Measurements from ENCODE around the gene CHRNA5. TPM values are rescaled to one million over a fixed set of nuclear protein-coding genes. Genes with fewer than 3 reads are reported as not detected.

Gene CHRNA5
- total and polyA plus RNA-seq, 7 donors: 0.92 to 3.8 (median 1.8) TPM

DNA sequence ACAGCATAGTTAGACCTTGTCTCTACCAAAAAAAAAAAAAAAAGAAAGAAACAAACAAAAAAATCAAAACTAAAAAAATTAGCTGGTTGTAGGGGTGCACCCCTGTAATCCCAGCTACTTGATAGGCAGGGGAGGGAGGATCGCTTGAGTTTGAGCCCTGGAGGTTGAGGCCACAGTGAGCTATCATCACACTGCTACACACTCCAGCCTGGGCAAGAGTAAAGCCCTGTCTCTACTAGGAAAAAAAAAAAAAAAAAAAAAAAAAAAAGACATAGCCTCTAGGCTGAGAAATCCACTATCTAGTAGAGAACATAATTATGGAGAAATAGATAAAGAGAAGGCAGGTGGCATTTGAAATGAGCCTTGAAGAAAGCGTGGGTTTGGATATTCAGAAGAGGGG is 2.2 kb upstream of the CHRNA5 start:
- Histone ChIP-seq H3K4me1 (peaks cover 0 to 18% (median 10%) of the 10 kb centered on the region in 4 donors), H3K27me3 (no peaks in the 10 kb centered on the region), H3K36me3 (no peaks in the 10 kb centered on the region), H3K9me3 (no peaks in the 10 kb centered on the region), H3K27ac (no peak overlapping the region), H3K4me3 (no peak overlapping the region)
- TF ChIP-seq POLR2AphosphoS5 (IDR thresholded peaks at IDR 0.05): no peak
- TF ChIP-seq POLR2A (IDR thresholded peaks at IDR 0.05): no peak
- TF ChIP-seq, protein P1, sequence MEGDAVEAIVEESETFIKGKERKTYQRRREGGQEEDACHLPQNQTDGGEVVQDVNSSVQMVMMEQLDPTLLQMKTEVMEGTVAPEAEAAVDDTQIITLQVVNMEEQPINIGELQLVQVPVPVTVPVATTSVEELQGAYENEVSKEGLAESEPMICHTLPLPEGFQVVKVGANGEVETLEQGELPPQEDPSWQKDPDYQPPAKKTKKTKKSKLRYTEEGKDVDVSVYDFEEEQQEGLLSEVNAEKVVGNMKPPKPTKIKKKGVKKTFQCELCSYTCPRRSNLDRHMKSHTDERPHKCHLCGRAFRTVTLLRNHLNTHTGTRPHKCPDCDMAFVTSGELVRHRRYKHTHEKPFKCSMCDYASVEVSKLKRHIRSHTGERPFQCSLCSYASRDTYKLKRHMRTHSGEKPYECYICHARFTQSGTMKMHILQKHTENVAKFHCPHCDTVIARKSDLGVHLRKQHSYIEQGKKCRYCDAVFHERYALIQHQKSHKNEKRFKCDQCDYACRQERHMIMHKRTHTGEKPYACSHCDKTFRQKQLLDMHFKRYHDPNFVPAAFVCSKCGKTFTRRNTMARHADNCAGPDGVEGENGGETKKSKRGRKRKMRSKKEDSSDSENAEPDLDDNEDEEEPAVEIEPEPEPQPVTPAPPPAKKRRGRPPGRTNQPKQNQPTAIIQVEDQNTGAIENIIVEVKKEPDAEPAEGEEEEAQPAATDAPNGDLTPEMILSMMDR (IDR thresholded peaks at IDR 0.05): no peak
- TF ChIP-seq EP300 (IDR thresholded peaks at IDR 0.05): no peak
- DNase-seq: no peak
- intact Hi-C loops (cut with DNase I): loop anchor here (10.0 kb wide), 1 partner anchor 128 kb away; the partner anchor contains the start of gene IREB2
- WGBS, 2 donors: 90 to 94% methylated on average over 2 of the region's 2 CpGs

DNA sequence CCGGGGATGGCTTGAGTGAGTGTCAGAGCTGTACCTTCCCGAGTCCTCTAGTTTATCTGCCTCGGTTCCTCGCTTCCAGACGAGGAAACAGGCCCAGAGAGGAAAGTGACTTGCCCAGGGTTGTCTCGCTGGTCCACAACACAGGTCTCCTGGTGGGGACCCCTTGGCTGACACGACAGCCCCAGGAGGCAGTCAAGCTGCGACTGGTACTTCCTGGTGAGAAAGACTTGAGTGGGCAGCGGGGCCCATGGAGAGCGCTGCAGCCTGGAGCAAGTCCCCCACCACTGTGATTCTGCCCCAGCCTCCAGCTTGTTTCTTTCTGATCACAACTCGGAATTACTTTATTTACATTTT is 600 bp upstream of the CHRNA5 start:
- Histone ChIP-seq H3K9me3 (no peaks in the 10 kb centered on the region), H3K4me1 (peaks cover 0 to 18% (median 10%) of the 10 kb centered on the region in 4 donors), H3K4me3 (peak overlapping the region in 3 of 4 donors; percentile 49 to 61 (median 59)), H3K27me3 (no peaks in the 10 kb centered on the region), H3K36me3 (no peaks in the 10 kb centered on the region), H3K27ac (peak overlapping the region; percentile 62 to 82 (median 80))
- TF ChIP-seq EP300 (IDR thresholded peaks at IDR 0.05): no peak
- intact Hi-C loops (cut with DNase I): loop anchor here (2.0 to 10.0 kb wide), 2 partner anchors 24 to 130 kb away; partner anchors contain the start of genes IREB2 and PSMA4
- WGBS, 2 donors: 49 to 66% methylated on average over 11 of the region's 11 CpGs
- DNase-seq: no peak

DNA sequence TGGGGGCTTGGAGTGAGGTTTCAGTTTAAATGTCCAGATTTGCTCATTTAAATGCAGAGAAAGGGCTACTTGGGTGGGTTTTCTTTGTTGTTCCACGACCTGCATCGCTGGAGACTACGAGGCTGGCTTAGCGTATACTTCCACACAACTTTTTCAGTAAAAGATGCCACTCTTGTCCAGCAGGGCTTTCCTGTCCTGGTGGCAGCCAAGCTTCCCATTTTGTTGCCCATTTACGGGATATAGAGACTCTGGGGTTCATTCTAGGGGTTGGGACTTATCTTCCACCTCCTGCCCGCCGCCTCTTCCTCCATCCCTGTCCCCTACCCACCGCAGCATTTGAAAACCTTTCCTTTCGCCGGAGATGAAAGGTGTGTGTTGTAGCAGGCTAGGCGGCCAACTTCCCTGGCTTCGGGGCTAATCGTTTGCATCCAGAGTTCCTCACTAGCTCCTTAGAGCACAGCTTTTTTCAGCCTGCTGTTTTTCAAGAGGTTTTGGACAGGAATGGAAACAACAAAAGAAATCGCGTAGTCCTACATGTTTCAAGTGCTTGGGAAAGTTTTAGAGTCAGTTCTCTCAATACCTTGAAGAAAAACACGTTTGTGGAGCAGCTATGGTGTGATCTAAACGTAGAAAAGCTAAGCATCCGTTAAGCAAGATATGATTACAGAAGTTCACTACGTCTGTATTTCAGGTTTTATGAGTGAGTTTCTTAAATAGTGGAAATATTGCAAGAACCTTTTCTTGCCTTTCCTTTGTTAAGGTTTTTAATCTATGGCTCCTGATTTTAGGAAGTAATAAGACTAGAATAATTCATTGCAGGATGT is 843 bp downstream of the CHRNA5 start:
- Histone ChIP-seq H3K27me3 (no peaks in the 10 kb centered on the region), H3K4me1 (peaks cover 0 to 18% (median 10%) of the 10 kb centered on the region in 4 donors), H3K9me3 (no peaks in the 10 kb centered on the region), H3K4me3 (peak overlapping the region; percentile 42 to 61 (median 54)), H3K27ac (peak overlapping the region; percentile 62 to 82 (median 80)), H3K36me3 (no peaks in the 10 kb centered on the region)
- TF ChIP-seq EP300 (IDR thresholded peaks at IDR 0.05) (no peak), POLR2A (IDR thresholded peaks at IDR 0.05) (no peak), POLR2AphosphoS5 (IDR thresholded peaks at IDR 0.05) (no peak)
- TF ChIP-seq, protein P1 (IDR thresholded peaks at IDR 0.05): peak in 1 of 4 experiments; percentile 33
- WGBS, 2 donors: 1 to 3% methylated on average over 19 of the region's 19 CpGs
- no peak for DNase-seq
- intact Hi-C loops (cut with DNase I): loop anchor here (2.0 to 10.0 kb wide), 2 partner anchors 25 to 131 kb away; partner anchors contain the start of genes IREB2 and PSMA4

DNA sequence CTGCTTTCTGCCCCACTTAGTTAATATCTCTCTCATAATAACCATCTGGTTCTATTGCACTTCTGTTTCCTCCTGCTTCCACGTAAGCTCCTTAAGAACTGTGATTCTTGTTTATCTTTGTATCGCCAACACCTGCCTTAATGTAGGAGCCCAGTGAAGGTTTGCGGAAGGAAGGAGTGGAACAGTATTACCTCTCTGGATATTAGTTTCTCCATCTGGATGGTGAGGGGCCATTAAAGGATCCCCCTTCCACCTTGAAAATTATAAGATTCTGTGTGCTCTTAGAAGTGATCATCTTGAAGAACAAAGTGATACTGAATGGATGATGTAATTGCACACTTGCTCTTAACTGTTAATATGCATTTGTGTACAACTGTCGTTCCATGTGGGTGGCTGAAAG is 2.2 kb downstream of the CHRNA5 start:
- no peak for DNase-seq
- intact Hi-C loops (cut with DNase I): loop anchor here (10.0 kb wide), 1 partner anchor 133 kb away; the partner anchor contains the start of gene IREB2
- no peak overlapping the region for H3K4me3 ChIP-seq
- H3K27ac ChIP-seq: no peak overlapping the region
- WGBS, 2 donors: 39 to 63% methylated on average over 4 of the region's 4 CpGs
- H3K4me1 ChIP-seq: peaks cover 0 to 18% (median 10%) of the 10 kb centered on the region in 4 donors
- no peaks in the 10 kb centered on the region for H3K9me3 ChIP-seq
- TF ChIP-seq EP300 (IDR thresholded peaks at IDR 0.05) (no peak), POLR2AphosphoS5 (IDR thresholded peaks at IDR 0.05) (no peak), POLR2A (IDR thresholded peaks at IDR 0.05) (no peak)
- TF ChIP-seq, protein P1 (IDR thresholded peaks at IDR 0.05): no peak
- H3K36me3 ChIP-seq: no peaks in the 10 kb centered on the region
- no peaks in the 10 kb centered on the region for H3K27me3 ChIP-seq

DNA sequence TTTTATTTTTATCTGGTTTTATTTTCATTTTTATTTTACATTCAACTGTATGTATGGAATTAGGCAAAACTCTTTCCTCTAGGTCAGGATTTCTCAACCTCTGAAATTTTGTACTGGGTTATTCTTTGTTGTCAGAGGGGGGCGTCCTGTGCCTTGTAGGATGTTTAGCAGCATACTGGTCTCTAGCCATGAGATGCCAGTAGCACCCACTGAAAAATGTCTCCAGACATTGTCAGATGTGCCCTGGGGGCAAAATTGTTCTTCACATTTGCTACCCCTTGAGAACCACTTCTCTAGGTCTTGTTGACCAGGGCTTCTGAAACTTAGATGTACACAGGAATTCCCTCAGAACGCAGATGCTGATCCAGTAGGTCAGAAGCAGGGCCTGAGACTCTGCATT is 5.4 kb downstream of the CHRNA5 start:
- H3K4me1 ChIP-seq: peaks cover 0 to 10% (median 5%) of the 10 kb centered on the region in 4 donors
- H3K27ac ChIP-seq: no peak overlapping the region
- H3K4me3 ChIP-seq: no peak overlapping the region
- intact Hi-C loops (cut with DNase I): no loop called here
- TF ChIP-seq POLR2A (IDR thresholded peaks at IDR 0.05) (no peak), POLR2AphosphoS5 (IDR thresholded peaks at IDR 0.05) (no peak), EP300 (IDR thresholded peaks at IDR 0.05) (no peak)
- TF ChIP-seq, protein P1 (IDR thresholded peaks at IDR 0.05): no peak
- no peak for DNase-seq
- no peaks in the 10 kb centered on the region for H3K27me3 ChIP-seq
- H3K36me3 ChIP-seq: no peaks in the 10 kb centered on the region
- H3K9me3 ChIP-seq: no peaks in the 10 kb centered on the region
- 89 to 90% methylated on average over 2 of the region's 2 CpGs for WGBS, 2 donors

All from sigmoid colon (tissue), 7 donors.